ENCODE data around the gene CFAP299. TPM values are rescaled to one million over a fixed set of nuclear protein-coding genes. Genes with fewer than 3 reads are reported as not detected.

The CFAP299 gene
- total and polyA plus RNA-seq, 2 of the 8 experiments (the other 6 are each of a cell fraction or from before 2014, with no cell fraction given) = not detected

DNA sequence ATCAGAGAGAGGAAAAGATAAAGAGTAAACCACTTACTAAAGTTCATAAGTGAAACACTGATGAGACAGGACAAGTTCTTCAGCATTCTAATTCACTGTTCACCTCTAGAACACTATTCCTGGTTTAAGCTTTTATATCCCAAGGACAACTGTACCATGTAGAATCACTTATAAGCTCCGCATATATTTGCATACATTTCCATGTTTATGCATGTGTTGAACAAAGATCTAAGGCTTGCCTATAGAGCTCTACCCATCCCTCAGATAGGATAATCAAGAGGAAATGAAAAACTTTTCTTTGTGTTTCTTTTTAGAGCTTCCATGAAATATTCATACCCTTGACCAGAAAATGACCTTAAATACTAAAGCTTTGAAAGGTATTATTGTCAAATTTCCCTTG, 538.0 kb downstream of the CFAP299 start (continued):
- TF ChIP-seq BACH1 (IDR thresholded peaks at IDR 0.05; ENCODE audit: low read length) (no peak), TAF7 (optimal IDR thresholded peaks at IDR 0.05; ENCODE audit: borderline replicate concordance, low read depth, low read length) (no peak), ASH2L (IDR thresholded peaks at IDR 0.05; ENCODE audit: low read length) (no peak), SUZ12 (IDR thresholded peaks at IDR 0.05; ENCODE audit: low read length) (no peak), RBBP5 (IDR thresholded peaks at IDR 0.05; ENCODE audit: borderline replicate concordance, low read depth, low read length) (no peak), SP2 (IDR thresholded peaks at IDR 0.05; ENCODE audit: low read length) (no peak), RAD21 (IDR thresholded peaks at IDR 0.05 in 1 of 2, conservative IDR thresholded peaks at IDR 0.05 in 1 of 2; ENCODE audit: low read depth in 2 of 2, low read length in 2 of 2) (no peak), CREB1 (IDR thresholded peaks at IDR 0.05) (no peak), CEBPB (IDR thresholded peaks at IDR 0.05; ENCODE audit: low read depth, low read length) (no peak)
